ENCODE results near the gene UAP1L1. TPM values are rescaled to one million over a fixed set of nuclear protein-coding genes. Genes with fewer than 3 reads are reported as not detected.

The UAP1L1 gene
- total RNA-seq, 2 experiments from 2014 or later: 49.8 to 50.1 TPM

GRCh38 chr9:137076636-137077009 lies 694 bp upstream of the UAP1L1 start:
- H3K9me3 Mint-ChIP-seq: no peaks in the 10 kb centered on the region
- peak overlapping the region; percentile 66 for H3K4me3 Mint-ChIP-seq
- TF ChIP-seq CTCF (IDR thresholded peaks at IDR 0.05): no peak
- ChIA-PET CTCF (interaction anchor here (0.6 to 2.4 kb wide), 9 partner anchors 9 to 48 kb away, joined by 3 to 18 read pairs (median 6); partner anchors contain the start of genes ENTPD2 and NPDC1), POLR2A (interaction anchor here (0.6 to 1.6 kb wide), 3 partner anchors 9 to 19 kb away, joined by 3 to 10 read pairs (median 3); partner anchors contain the start of gene MAN1B1)
- ATAC-seq (no peak), DNase-seq (no peak)
- H3K27me3 Mint-ChIP-seq: no peaks in the 10 kb centered on the region
- H3K36me3 Mint-ChIP-seq (ENCODE audit: low read depth): peaks cover 11% of the 10 kb centered on the region
- intact Hi-C loops (cut with micrococcal nuclease): no loop called here
- peaks cover 4% of the 10 kb centered on the region for H3K4me1 Mint-ChIP-seq (ENCODE audit: low read depth)
- no peak overlapping the region for H3K27ac Mint-ChIP-seq

- no peaks in the 10 kb centered on the region for H3K27me3 Mint-ChIP-seq
- peak; percentile 71 for ATAC-seq
- H3K4me1 Mint-ChIP-seq (ENCODE audit: low read depth): peaks cover 7% of the 10 kb centered on the region
- intact Hi-C loops (cut with micrococcal nuclease): no loop called here
- peak overlapping the region; percentile 79 for H3K4me3 Mint-ChIP-seq
- CTCF ChIA-PET: interaction anchor here (1.1 to 2.4 kb wide), 5 partner anchors 11 to 49 kb away, joined by 4 to 18 read pairs (median 7); partner anchors contain the start of gene NPDC1
- H3K27ac Mint-ChIP-seq: peak overlapping the region; percentile 71
- POLR2A ChIA-PET: interaction anchor here (1.0 to 1.5 kb wide), 3 partner anchors 9 to 163 kb away, joined by 3 read pairs; partner anchors contain the start of genes MAN1B1 and TUBB4B
- TF ChIP-seq CTCF (IDR thresholded peaks at IDR 0.05): no peak
- peaks cover 18% of the 10 kb centered on the region for H3K36me3 Mint-ChIP-seq (ENCODE audit: low read depth)
- DNase-seq: peak; percentile 85
- no peaks in the 10 kb centered on the region for H3K9me3 Mint-ChIP-seq
Measured at GRCh38 chr9:137077758-137078693, 709 bp downstream of the UAP1L1 start.

GRCh38 chr9:137078701-137079400 lies 1.5 kb downstream of the UAP1L1 start:
- no peak for DNase-seq
- ATAC-seq: no peak
- peaks cover 19% of the 10 kb centered on the region for H3K36me3 Mint-ChIP-seq (ENCODE audit: low read depth)
- peaks cover 13% of the 10 kb centered on the region for H3K4me1 Mint-ChIP-seq (ENCODE audit: low read depth)
- H3K27me3 Mint-ChIP-seq: no peaks in the 10 kb centered on the region
- TF ChIP-seq CTCF (IDR thresholded peaks at IDR 0.05): no peak
- ChIA-PET CTCF (interaction anchor here (0.8 kb wide), 2 partner anchors 8 to 11 kb away, joined by 3 to 4 read pairs; partner anchors contain the start of gene SAPCD2), POLR2A (interaction anchor here (1.3 to 1.5 kb wide), 2 partner anchors 8 kb away, joined by 3 read pairs; partner anchors contain the start of gene MAN1B1)
- no peaks in the 10 kb centered on the region for H3K9me3 Mint-ChIP-seq
- H3K27ac Mint-ChIP-seq: no peak overlapping the region
- H3K4me3 Mint-ChIP-seq: peak overlapping the region; percentile 79
- intact Hi-C loops (cut with micrococcal nuclease): no loop called here

GRCh38 chr9:137079401-137079787 lies 2.1 kb downstream of the UAP1L1 start:
- CTCF ChIA-PET: interaction anchor here (0.8 kb wide), 2 partner anchors 9 to 11 kb away, joined by 3 to 4 read pairs; partner anchors contain the start of gene SAPCD2
- POLR2A ChIA-PET: interaction anchor here (1.3 kb wide), 1 partner anchor 8 kb away, joined by 3 read pairs; no protein-coding TSS in a partner anchor
- peaks cover 19% of the 10 kb centered on the region for H3K36me3 Mint-ChIP-seq (ENCODE audit: low read depth)
- intact Hi-C loops (cut with micrococcal nuclease): no loop called here
- no peaks in the 10 kb centered on the region for H3K27me3 Mint-ChIP-seq
- ATAC-seq: no peak
- H3K9me3 Mint-ChIP-seq: no peaks in the 10 kb centered on the region
- TF ChIP-seq CTCF (IDR thresholded peaks at IDR 0.05): no peak
- H3K27ac Mint-ChIP-seq: no peak overlapping the region
- H3K4me1 Mint-ChIP-seq (ENCODE audit: low read depth): peaks cover 14% of the 10 kb centered on the region
- peak overlapping the region; percentile 47 for H3K4me3 Mint-ChIP-seq
- DNase-seq: no peak

All from activated CD8-positive, alpha-beta T cell treated with anti-CD3 and anti-CD28 coated beads for 36 hours (primary cell).